Prostate gland (tissue), 2 donors: ENCODE data around the gene GPR137. TPM values are rescaled to one million over a fixed set of nuclear protein-coding genes. Genes with fewer than 3 reads are reported as not detected.

Experiments used
- DNase-seq: peaks from one replicate; pipeline ENCODE4 v3.0.0-alpha.2; 2019; ENCODE audit warnings: low spot score
- H3K27ac ChIP-seq, 2 donors: fragments of 200-600 bp; sonication (generic); 2 replicates each; pipeline ENCODE4 v1.5.1; 2017 to 2019
- H3K27me3 ChIP-seq: fragments of 200-600 bp; sonication (generic); replicated peaks from 2 replicates; pipeline ENCODE4 v1.5.1; 2019; ENCODE audit not compliant: insufficient read depth
- H3K36me3 ChIP-seq, 2 donors: fragments of 200-600 bp; sonication (generic); 1 replicate in 1 of 2; 2 replicates in 1 of 2; pipeline versions ENCODE4 v1.5.1 to v1.8.1; 2017 to 2019
- H3K4me1 ChIP-seq: fragments of 200-600 bp; sonication (generic); replicated peaks from 2 replicates; pipeline ENCODE4 v1.5.1; 2019
- H3K4me3 ChIP-seq, 2 donors: fragments of 200-600 bp; sonication (generic); 2 replicates each; pipeline ENCODE4 v1.5.1; 2017 to 2019
- H3K9me3 ChIP-seq: fragments of 200-600 bp; sonication (generic); 2 replicates; pipeline ENCODE4 v1.5.1; 2017
- CTCF ChIP-seq, 4 experiments: fragments of 200-600 bp in 2 of 4; fragments of 450-650 bp in 2 of 4; sonication (generic) in 2 of 4; IDR thresholded peaks; 1 replicate in 3 of 4; 2 replicates in 1 of 4; pipeline ENCODE4 v1.5.1; 2016 to 2019; ENCODE audit warnings: antibody characterized with exemption in 4 of 4, mild to moderate bottlenecking in 2 of 4, moderate library complexity in 2 of 4
- POLR2A ChIP-seq: fragments of 450-650 bp; IDR thresholded peaks from one replicate; pipeline ENCODE4 v1.6.1; 2016; ENCODE audit warnings: antibody characterized with exemption, mild to moderate bottlenecking
- POLR2AphosphoS5 ChIP-seq: sonication (generic); formaldehyde crosslinking; IDR thresholded peaks from one replicate; pipeline ENCODE4 v1.6.1; 2017; ENCODE audit warnings: antibody characterized with exemption
- WGBS: methylation state at CpG from one replicate; pipeline ENCODE4 v1.1.5; 2018; 5-methylcytosine and 5-hydroxymethylcytosine counted together
- intact Hi-C: fragments of 100-400 bp; cut with DNase I; formaldehyde crosslinking; loops from one replicate; pipeline ENCODE4 v1.14.2; 2022
- total RNA-seq, 2 donors: library from RNA; depleted of rRNA; stranded (reverse); fragments of >200 nt; gene quantifications; one replicate each; pipeline ENCODE4 v1.1.0, GENCODE V29; 2016

The GPR137 gene
- total RNA-seq = 10 to 100 TPM; 38.8 to 94.9 TPM

- Histone ChIP-seq H3K9me3 (no peaks in the 10 kb centered on the region), H3K4me3 (peak within 1 kb of the TSS; percentile 71 to 80), H3K27me3 (no peaks in the 10 kb centered on the region), H3K27ac (peak within 1 kb of the TSS; percentile 97 to 98), H3K4me1 (peaks cover 7% of the 10 kb centered on the region), H3K36me3 (no peaks in the 10 kb centered on the region)
- WGBS = under 1% methylated on average over 54 of the region's 102 CpGs
- intact Hi-C loops = no loop called here
- DNase-seq = peak; percentile 82
- peak; percentile 45 for TF ChIP-seq POLR2AphosphoS5
- TF ChIP-seq CTCF (IDR thresholded peaks at IDR 0.05) = peak in 2 of 4 experiments; percentile 27 to 29
- no peak for TF ChIP-seq POLR2A
These were observed at the start of gene GPR137 for GRCh38 chr11:64284962-64285884. Gene GPR137 (plus strand): TSS chr11:64285848. CDS start chr11:64286525, 677 bp downstream.

- Histone ChIP-seq H3K36me3 (no peaks in the 10 kb centered on the region), H3K9me3 (no peaks in the 10 kb centered on the region), H3K4me3 (no peak overlapping the region), H3K4me1 (peaks cover 20% of the 10 kb centered on the region), H3K27me3 (no peaks in the 10 kb centered on the region), H3K27ac (peak overlapping the region; percentile 52 to 72)
- WGBS = 34% methylated on average over 12 of the region's 12 CpGs
- TF ChIP-seq POLR2A (no peak), POLR2AphosphoS5 (peak; percentile 97), CTCF (IDR thresholded peaks at IDR 0.05) (peak in 2 of 4 experiments; percentile 40 to 42)
- intact Hi-C loops = loop anchor here (1.0 kb wide), 1 partner anchor 10 kb away; no protein-coding TSS in a partner anchor
- peak; percentile 95 for DNase-seq
These were observed 48.1 kb upstream of the GPR137 start for GRCh38 chr11:64237484-64237951.

- no peaks in the 10 kb centered on the region for H3K27me3 ChIP-seq
- intact Hi-C loops = no loop called here
- no peak overlapping the region for H3K4me3 ChIP-seq
- no peaks in the 10 kb centered on the region for H3K9me3 ChIP-seq
- H3K4me1 ChIP-seq = peaks cover 24% of the 10 kb centered on the region
- TF ChIP-seq POLR2AphosphoS5 (no peak), POLR2A (no peak), CTCF (IDR thresholded peaks at IDR 0.05) (no peak)
- H3K36me3 ChIP-seq = no peaks in the 10 kb centered on the region
- H3K27ac ChIP-seq = peak overlapping the region; percentile 52 to 72
- WGBS = 81% methylated on average over 9 of the region's 9 CpGs
- DNase-seq = no peak
These were observed 47.6 kb upstream of the GPR137 start for GRCh38 chr11:64238076-64238475.

- Histone ChIP-seq H3K36me3 (no peaks in the 10 kb centered on the region), H3K9me3 (no peaks in the 10 kb centered on the region), H3K4me1 (peaks cover 18% of the 10 kb centered on the region), H3K27ac (peak overlapping the region in 1 of 2 donors; percentile 72), H3K27me3 (no peaks in the 10 kb centered on the region), H3K4me3 (no peak overlapping the region)
- intact Hi-C loops = no loop called here
- WGBS = 89% methylated on average over 5 of the region's 5 CpGs
- TF ChIP-seq POLR2A (no peak), POLR2AphosphoS5 (no peak), CTCF (IDR thresholded peaks at IDR 0.05) (no peak)
- no peak for DNase-seq
These were observed 46.6 kb upstream of the GPR137 start for GRCh38 chr11:64238999-64239398.
